ENCODE data around the gene POR.
"Not testable (repeated sequence)": the region's sequence is repeated elsewhere in the genome, so short reads cannot be mapped to it uniquely, and the experiment has no call there.

POR gene

GRCh38 chr7:75914655-75915415 is at the start of gene POR:
Gene POR (plus strand): TSS chr7:75915155. CDS start chr7:75954002, 38,847 bp downstream.
- no peaks in the 10 kb centered on the region for H3K9me3 ChIP-seq (ENCODE audit: control insufficient read depth, insufficient read depth, low read length)
- peak within 1 kb of the TSS; percentile 83 for H3K9ac ChIP-seq (ENCODE audit: low read depth, low read length)
- peaks cover 14% of the 10 kb centered on the region for H3K4me1 ChIP-seq (ENCODE audit: control insufficient read depth, insufficient read depth, low read length)
- H3K27ac ChIP-seq (ENCODE audit: low read depth, low read length) = peak within 1 kb of the TSS; percentile 72
- peak within 1 kb of the TSS; percentile 91 for H3K4me3 ChIP-seq (ENCODE audit: low read depth, low read length)
- H3K36me3 ChIP-seq (ENCODE audit: control insufficient read depth, insufficient read depth, low read length) = no peaks in the 10 kb centered on the region
- no peaks in the 10 kb centered on the region for H3K27me3 ChIP-seq (ENCODE audit: control insufficient read depth, insufficient read depth, low read length)

GRCh38 chr7:75866114-75866488 is 48.9 kb upstream of the POR start:
- Histone ChIP-seq H3K4me1 (ENCODE audit: control insufficient read depth, insufficient read depth, low read length) (no peaks in the 10 kb centered on the region), H3K9me3 (ENCODE audit: control insufficient read depth, insufficient read depth, low read length) (no peaks in the 10 kb centered on the region), H3K4me3 (ENCODE audit: low read depth, low read length) (no peak overlapping the region), H3K27ac (ENCODE audit: low read depth, low read length) (no peak overlapping the region), H3K27me3 (ENCODE audit: control insufficient read depth, insufficient read depth, low read length) (no peaks in the 10 kb centered on the region), H3K36me3 (ENCODE audit: control insufficient read depth, insufficient read depth, low read length) (no peaks in the 10 kb centered on the region), H3K9ac (ENCODE audit: low read depth, low read length) (no peak overlapping the region)

GRCh38 chr7:75866489-75867389 is 48.2 kb upstream of the POR start:
- Histone ChIP-seq H3K36me3 (ENCODE audit: control insufficient read depth, insufficient read depth, low read length) (no peaks in the 10 kb centered on the region), H3K4me1 (ENCODE audit: control insufficient read depth, insufficient read depth, low read length) (no peaks in the 10 kb centered on the region), H3K9ac (ENCODE audit: low read depth, low read length) (no peak overlapping the region), H3K27ac (ENCODE audit: low read depth, low read length) (no peak overlapping the region), H3K9me3 (ENCODE audit: control insufficient read depth, insufficient read depth, low read length) (no peaks in the 10 kb centered on the region), H3K27me3 (ENCODE audit: control insufficient read depth, insufficient read depth, low read length) (no peaks in the 10 kb centered on the region), H3K4me3 (ENCODE audit: low read depth, low read length) (no peak overlapping the region)

- no peaks in the 10 kb centered on the region for H3K4me1 ChIP-seq (ENCODE audit: control insufficient read depth, insufficient read depth, low read length)
These were observed 47.6 kb upstream of the POR start for GRCh38 chr7:75867390-75867717.

GRCh38 chr7:75868153-75868552 is 46.8 kb upstream of the POR start:
- Histone ChIP-seq H3K36me3 (ENCODE audit: control insufficient read depth, insufficient read depth, low read length) (no peaks in the 10 kb centered on the region), H3K27ac (ENCODE audit: low read depth, low read length) (no peak overlapping the region), H3K9me3 (ENCODE audit: control insufficient read depth, insufficient read depth, low read length) (no peaks in the 10 kb centered on the region), H3K4me1 (ENCODE audit: control insufficient read depth, insufficient read depth, low read length) (no peaks in the 10 kb centered on the region), H3K27me3 (ENCODE audit: control insufficient read depth, insufficient read depth, low read length) (no peaks in the 10 kb centered on the region), H3K9ac (ENCODE audit: low read depth, low read length) (no peak overlapping the region), H3K4me3 (ENCODE audit: low read depth, low read length) (no peak overlapping the region)

More at GRCh38 chr7:75867390-75867717, 47.6 kb upstream of the POR start:
- H3K4me3 ChIP-seq (ENCODE audit: low read depth, low read length) = no peak overlapping the region
- H3K27ac ChIP-seq (ENCODE audit: low read depth, low read length) = no peak overlapping the region
- no peaks in the 10 kb centered on the region for H3K27me3 ChIP-seq (ENCODE audit: control insufficient read depth, insufficient read depth, low read length)
- H3K9me3 ChIP-seq (ENCODE audit: control insufficient read depth, insufficient read depth, low read length) = no peaks in the 10 kb centered on the region
- no peaks in the 10 kb centered on the region for H3K36me3 ChIP-seq (ENCODE audit: control insufficient read depth, insufficient read depth, low read length)
- no peak overlapping the region for H3K9ac ChIP-seq (ENCODE audit: low read depth, low read length)

- Histone ChIP-seq H3K4me1 (ENCODE audit: control insufficient read depth, insufficient read depth, low read length) (no peaks in the 10 kb centered on the region), H3K27me3 (ENCODE audit: control insufficient read depth, insufficient read depth, low read length) (no peaks in the 10 kb centered on the region), H3K4me3 (ENCODE audit: low read depth, low read length) (no peak overlapping the region), H3K27ac (ENCODE audit: low read depth, low read length) (no peak overlapping the region), H3K9me3 (ENCODE audit: control insufficient read depth, insufficient read depth, low read length) (no peaks in the 10 kb centered on the region), H3K36me3 (ENCODE audit: control insufficient read depth, insufficient read depth, low read length) (no peaks in the 10 kb centered on the region), H3K9ac (ENCODE audit: low read depth, low read length) (no peak overlapping the region)
These were observed 45.1 kb upstream of the POR start for GRCh38 chr7:75869776-75870379.

GRCh38 chr7:75870557-75871161 is 44.3 kb upstream of the POR start:
- H3K9ac ChIP-seq (ENCODE audit: low read depth, low read length) = no peak overlapping the region
- H3K4me3 ChIP-seq (ENCODE audit: low read depth, low read length) = no peak overlapping the region
- H3K27ac ChIP-seq (ENCODE audit: low read depth, low read length) = no peak overlapping the region
- no peaks in the 10 kb centered on the region for H3K4me1 ChIP-seq (ENCODE audit: control insufficient read depth, insufficient read depth, low read length)
- H3K36me3 ChIP-seq (ENCODE audit: control insufficient read depth, insufficient read depth, low read length) = no peaks in the 10 kb centered on the region
- no peaks in the 10 kb centered on the region for H3K27me3 ChIP-seq (ENCODE audit: control insufficient read depth, insufficient read depth, low read length)
- no peaks in the 10 kb centered on the region for H3K9me3 ChIP-seq (ENCODE audit: control insufficient read depth, insufficient read depth, low read length)

GRCh38 chr7:75872073-75872782 is 42.7 kb upstream of the POR start:
- Histone ChIP-seq H3K4me3 (ENCODE audit: low read depth, low read length) (no peak overlapping the region), H3K9ac (ENCODE audit: low read depth, low read length) (no peak overlapping the region), H3K9me3 (ENCODE audit: control insufficient read depth, insufficient read depth, low read length) (no peaks in the 10 kb centered on the region), H3K27me3 (ENCODE audit: control insufficient read depth, insufficient read depth, low read length) (no peaks in the 10 kb centered on the region), H3K36me3 (ENCODE audit: control insufficient read depth, insufficient read depth, low read length) (no peaks in the 10 kb centered on the region), H3K4me1 (ENCODE audit: control insufficient read depth, insufficient read depth, low read length) (no peaks in the 10 kb centered on the region), H3K27ac (ENCODE audit: low read depth, low read length) (no peak overlapping the region)

- not testable (repeated sequence) for H3K4me1 ChIP-seq (ENCODE audit: control insufficient read depth, insufficient read depth, low read length); H3K36me3 ChIP-seq (ENCODE audit: control insufficient read depth, insufficient read depth, low read length); H3K4me3 ChIP-seq (ENCODE audit: low read depth, low read length); H3K27me3 ChIP-seq (ENCODE audit: control insufficient read depth, insufficient read depth, low read length); H3K9ac ChIP-seq (ENCODE audit: low read depth, low read length); H3K27ac ChIP-seq (ENCODE audit: low read depth, low read length); H3K9me3 ChIP-seq (ENCODE audit: control insufficient read depth, insufficient read depth, low read length)
These were observed 40.8 kb upstream of the POR start for GRCh38 chr7:75874180-75874579.

All from HUES48 (cell line).